Embryonic facial prominence (tissue), 1 donor: ENCODE data around the gene ATG13.

Source experiments
- DNase-seq: peaks from one replicate; pipeline ENCODE4 v3.0.0-alpha.2; 2016; ENCODE audit errors: extremely low spot score

ATG13 gene

DNA sequence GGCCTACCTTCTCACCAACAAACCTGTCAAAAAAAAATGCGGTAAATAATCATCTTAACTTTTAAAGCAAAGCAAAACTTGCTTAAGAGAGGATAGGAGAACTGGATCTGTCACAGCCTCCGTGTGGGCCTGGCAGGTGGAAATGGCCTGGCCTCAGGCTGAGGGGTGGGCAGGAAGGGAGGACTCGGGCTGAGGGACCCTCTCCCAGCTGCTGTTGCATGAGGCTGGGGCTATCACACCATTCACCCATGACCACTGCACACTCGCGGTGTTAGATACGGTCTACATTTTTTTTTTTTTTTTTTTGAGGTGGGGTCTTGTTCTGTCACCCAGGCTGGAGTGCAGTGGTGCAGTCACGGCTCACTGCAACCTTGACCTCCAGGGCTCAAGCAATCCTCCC, 58.6 kb downstream of the ATG13 start:
- no peak for DNase-seq

DNA sequence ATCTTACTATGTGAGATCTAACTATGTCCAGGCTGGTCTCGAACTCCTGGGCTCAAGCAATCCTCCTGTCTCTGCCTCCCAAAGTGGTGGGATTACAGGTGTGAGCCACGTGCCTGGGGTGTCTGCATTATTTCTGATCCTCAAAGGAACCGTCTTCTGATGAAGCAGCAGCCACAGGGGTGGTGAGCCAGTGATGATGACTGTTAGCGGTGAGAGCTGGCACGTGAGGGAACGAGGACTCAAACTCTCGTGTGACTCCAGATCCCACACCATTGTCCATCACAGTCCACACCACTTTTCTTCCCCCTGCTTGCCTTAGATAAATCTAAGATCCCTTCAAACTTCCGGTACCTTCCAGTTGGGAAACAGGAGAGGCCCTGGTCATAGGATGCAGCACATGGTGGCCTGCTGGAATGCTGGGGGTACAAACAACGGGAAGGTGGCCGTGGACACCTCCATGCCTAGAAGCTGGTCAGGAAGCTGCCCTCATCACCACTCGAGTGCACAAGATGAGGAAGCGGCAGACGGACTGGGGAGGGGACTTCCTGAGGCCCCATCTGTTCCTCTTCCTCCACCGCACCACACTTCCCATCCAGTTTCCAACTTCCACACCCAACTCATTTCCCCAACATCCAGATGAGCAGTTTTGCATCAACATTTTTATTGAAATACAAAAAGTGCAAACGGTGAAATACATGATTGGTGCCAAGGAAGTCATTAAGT, 59.2 kb downstream of the ATG13 start:
- no peak for DNase-seq

DNA sequence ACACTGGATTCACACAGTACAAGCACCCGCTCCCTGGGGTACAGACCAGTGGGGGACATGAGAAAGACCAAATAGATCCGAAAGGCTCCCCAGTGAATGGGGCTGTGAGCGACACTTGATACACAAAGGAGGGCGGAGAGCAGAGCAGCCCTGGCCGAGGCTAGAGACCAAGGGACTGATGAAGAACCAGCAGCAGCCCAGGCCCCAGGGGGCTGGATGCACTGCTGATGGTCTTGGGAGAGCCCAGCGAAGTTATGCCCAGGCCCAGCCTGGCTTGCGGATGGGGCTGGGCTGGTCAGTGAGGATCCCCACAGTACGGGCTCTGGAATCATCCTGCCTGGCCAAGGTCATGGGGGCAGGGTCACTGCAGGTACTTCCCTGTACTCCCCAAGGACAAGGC, 59.8 kb downstream of the ATG13 start:
- no peak for DNase-seq

DNA sequence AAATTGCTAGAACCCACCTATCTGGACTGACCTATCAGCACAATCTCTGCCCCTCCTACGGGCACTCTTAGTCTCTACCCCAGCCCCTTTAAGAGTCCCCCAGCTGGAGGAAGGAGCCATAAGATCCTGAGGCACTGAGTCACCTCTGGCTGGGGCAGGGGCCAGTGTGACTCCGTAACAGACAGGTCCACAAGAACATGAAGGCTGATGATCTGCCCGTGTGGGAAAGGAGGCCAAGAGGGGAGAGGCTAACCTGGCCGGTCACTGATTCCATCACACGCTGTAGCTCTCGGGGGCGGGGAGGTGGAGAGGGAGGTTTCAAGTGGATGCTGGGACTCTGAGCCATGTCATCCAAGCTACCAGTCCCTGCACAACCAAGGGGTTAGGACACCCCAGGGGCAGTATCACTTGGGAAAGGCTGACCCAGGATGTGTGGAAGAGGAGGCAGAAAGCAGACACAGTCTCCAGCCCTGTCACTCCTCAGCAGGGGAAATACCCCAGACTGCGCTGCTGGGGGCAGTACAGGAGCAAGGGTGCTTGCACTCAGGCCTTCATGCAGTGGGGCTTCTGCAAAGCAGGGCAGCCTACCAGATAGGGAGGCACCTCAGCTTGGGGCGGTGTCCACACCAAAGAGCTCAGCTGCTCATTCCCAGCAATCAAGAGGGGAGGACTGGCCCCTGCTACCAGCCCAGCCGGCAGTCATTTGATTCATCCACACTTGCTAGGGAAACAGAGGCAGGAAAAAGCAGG, 60.8 kb downstream of the ATG13 start:
- no peak for DNase-seq

GRCh38 chr11:46678741-46679130, 61.4 kb downstream of the ATG13 start:
- DNase-seq: no peak

DNA sequence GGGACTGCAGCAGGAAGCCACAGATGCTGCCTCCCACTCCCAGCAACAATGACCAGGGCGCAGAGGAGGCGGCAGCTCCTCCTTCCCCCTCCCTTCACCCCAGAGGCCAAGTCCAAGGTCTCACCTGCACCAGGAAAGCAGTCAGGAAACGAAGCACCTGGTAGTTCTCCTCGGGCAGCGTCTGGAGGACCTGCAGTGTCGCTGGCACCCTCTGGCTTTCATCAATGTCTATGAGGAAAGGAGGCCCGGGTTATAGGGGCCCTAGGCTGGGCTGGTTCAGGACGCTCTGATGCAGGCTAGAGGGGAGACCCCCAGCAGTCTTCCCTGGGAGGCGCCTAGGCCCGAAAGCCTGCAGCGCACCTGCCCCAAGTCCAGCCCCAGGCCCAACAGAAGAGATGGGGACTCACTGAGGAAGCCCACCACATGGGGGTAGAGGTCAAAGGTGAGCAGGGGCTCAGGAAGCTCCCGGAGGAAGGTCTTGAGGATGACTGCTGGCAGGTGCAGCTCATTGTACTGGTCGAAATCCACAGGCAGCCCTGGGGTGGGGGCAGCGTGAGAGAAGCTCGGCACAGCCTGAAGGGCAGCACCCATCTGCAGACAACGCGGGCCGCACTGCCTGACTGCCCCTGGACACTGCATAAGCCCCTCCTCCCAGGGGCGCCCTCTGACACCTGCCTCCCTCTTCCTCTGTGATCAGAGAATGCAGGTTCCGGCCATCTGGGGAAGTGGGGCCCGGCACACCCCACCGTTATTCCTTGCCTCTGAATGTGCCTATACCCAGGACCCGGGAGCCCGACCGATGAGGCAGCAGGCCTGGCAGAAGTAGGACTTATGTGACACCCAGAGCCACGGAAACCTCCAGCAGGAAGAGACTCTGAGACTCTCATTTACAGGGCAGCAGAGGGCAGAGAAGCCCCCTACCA, 62.1 kb downstream of the ATG13 start:
- DNase-seq: no peak

DNA sequence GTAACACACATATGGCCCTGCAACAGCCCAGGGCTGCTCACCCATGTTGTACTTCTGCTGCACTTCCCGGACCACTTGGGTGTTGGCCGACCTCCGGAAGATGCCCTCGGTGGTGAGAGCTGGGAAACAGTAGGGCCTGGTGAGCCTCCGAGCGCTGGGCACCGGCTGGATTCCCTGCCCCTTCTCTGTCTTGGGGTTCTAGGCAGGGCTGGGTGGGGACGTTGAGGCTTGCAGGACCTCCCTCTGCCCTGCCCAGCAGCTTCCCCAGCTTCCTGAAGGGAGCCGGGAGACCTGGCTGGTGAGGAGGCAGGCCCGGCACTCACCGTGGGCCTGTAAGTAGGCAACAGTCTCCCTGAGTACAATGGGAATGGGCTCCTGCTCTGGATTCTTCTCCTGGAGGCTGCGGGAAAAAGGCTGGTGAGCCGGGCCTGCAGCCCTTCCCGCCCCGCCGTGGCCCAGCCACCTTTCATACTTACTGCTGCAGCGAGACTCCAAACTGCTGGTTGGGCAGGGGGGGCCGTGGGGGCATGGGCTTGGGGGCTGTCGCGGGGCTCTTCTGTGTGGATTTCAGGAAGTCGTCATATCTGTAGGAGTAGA, 62.9 kb downstream of the ATG13 start:
- no peak for DNase-seq

- DNase-seq: no peak
These were observed 63.5 kb downstream of the ATG13 start for GRCh38 chr11:46680815-46681214.

- DNase-seq: no peak
These were observed 64.5 kb downstream of the ATG13 start for GRCh38 chr11:46681814-46682213.

- DNase-seq: no peak
These were observed 65.7 kb downstream of the ATG13 start for GRCh38 chr11:46682773-46683752.

DNA sequence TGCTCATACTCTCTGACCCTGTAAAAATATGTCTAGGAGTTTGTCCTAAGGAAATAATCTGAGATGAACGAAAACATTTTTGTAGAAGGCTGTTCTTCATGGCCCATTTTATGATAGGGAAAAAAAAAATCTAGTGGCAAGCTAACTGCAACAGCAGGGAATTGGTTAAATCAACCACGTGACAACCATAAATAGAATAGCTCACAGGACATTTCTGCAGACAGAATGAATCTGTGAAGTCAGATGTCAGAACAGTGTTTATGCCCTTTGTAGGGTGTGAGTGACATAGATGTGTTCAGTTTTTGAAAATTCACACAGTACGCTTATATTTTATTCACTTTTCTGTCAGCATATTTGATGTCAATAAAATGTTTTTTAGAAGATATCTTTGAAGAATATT, 67.0 kb downstream of the ATG13 start:
- no peak for DNase-seq

DNA sequence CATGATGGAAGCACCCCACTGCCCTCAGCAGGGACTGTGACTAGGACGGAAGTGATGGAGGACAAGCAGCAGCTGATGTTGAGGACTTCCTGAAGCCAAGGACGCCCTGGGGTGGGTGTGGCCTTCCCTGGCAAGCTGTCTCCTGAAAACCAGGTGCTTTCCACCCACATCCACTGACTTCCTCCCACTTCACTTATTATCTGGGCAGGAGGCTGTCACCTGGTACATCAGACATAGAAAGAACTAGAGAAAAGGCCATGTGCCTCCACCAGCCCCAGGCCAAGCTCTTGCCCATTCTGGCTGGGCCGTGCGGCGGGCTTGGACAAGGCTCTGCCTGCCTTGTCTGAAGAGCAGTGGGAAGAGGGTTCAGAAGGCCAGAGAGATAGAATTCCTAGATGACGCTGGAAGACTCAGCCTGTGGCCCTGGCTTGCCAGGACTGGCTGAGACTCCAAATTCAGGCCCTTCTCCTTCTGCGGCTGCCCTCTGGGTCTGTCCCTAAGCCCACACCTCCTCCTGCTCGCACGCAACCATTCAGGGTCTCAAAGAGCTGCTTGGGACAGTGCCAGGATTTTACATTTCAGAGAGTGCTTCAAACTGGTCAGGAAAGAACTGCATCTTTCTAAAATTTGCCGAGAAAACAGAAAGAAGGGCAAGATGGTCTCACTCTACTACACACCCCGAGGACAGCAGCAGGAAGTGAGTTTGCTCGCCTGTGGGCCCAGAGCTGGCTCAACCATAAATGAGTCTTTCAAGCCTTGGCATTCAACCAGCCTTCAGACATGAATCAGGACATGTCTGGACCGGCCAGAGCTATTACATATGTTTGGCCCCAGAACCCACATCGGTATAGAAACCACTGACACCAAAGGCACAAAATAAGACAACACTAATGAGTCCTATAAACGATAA, 69.8 kb downstream of the ATG13 start:
- no peak for DNase-seq

- DNase-seq: no peak
These were observed 73.3 kb downstream of the ATG13 start for GRCh38 chr11:46690702-46691101.

GRCh38 chr11:46692450-46692849, 75.1 kb downstream of the ATG13 start:
- DNase-seq: no peak

DNA sequence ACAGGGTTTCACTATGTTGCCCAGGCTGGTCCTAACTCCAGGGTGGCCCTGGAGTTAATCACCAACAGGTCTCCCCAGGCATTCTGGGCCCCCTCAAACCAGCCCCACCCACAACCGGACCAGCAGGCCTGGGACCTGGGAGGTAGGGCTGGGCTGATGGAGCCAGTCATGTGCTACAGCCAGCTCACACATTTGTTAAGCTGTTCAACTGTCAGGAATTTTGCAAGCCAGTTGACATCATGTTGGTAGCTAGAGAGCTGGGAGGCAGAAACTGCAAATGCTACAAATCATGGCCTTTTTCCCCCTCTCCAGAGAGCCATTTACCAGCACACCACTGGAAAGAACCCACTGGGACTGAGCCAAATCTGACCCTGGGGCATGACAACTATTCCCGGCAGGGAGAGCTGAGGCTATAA, 76.3 kb downstream of the ATG13 start:
- no peak for DNase-seq

DNA sequence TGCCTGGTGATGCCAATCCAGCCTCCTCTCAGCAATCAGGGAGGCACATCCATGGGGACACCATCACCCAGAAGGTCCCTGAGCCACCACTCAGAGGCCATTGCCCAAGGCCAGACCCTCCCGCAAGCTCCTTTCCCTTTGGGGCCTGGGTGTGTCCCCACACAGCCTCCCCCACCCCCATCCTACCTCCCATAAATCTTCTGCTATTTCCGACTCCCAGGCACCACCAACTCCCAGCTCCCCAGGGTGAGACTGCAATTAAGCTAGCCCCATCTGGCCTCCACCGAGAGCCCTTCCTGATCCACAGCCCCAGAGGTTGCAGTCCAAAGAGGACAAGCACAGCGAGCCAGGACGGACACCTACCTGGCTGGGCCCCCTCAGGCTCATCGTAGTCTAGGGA, 76.7 kb downstream of the ATG13 start:
- DNase-seq: no peak

- no peak for DNase-seq
These were observed 77.3 kb downstream of the ATG13 start for GRCh38 chr11:46694607-46695006.

GRCh38 chr11:46695345-46696211, 78.2 kb downstream of the ATG13 start:
- no peak for DNase-seq

DNA sequence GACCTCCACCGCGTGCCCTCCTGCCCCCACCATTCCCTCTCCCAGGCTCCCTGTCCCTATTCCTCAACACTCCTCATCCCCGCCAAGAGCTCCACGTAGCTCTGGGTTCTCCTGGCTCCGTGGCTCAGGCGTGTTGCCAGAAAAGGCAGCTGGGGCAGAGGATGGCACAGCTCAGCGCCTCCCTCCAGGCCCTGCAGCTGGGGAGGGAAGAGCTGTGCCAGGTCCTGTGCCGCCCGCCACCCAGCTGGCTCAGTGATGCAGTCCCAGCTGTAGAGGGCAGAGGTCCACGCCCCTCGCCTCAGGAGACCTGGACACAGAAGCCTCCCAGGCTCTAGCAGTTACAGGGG, 78.8 kb downstream of the ATG13 start:
- DNase-seq: no peak
